ENCODE results near the gene WWOX.

WWOX gene

GRCh38 chr16:78987666-78988065, 888.2 kb downstream of the WWOX start:
- no peak for FAIRE-seq

- no peak for FAIRE-seq
These were observed 889.0 kb downstream of the WWOX start for GRCh38 chr16:78988361-78988969.

GRCh38 chr16:78990309-78990701, 890.9 kb downstream of the WWOX start:
- FAIRE-seq, result no peak

- FAIRE-seq, result no peak
These were observed 892.5 kb downstream of the WWOX start for GRCh38 chr16:78992001-78992400.

- no peak for FAIRE-seq
These were observed 893.9 kb downstream of the WWOX start for GRCh38 chr16:78993346-78993745.

GRCh38 chr16:78994135-78994745, 894.8 kb downstream of the WWOX start:
- FAIRE-seq, result no peak

- no peak for FAIRE-seq
These were observed 896.0 kb downstream of the WWOX start for GRCh38 chr16:78995441-78995840.

GRCh38 chr16:78996790-78997189, 897.3 kb downstream of the WWOX start:
- FAIRE-seq, result no peak

- no peak for FAIRE-seq
These were observed 899.4 kb downstream of the WWOX start for GRCh38 chr16:78998879-78999278.

- FAIRE-seq, result no peak
These were observed 901.9 kb downstream of the WWOX start for GRCh38 chr16:79001156-79001967.

- no peak for FAIRE-seq
These were observed 903.7 kb downstream of the WWOX start for GRCh38 chr16:79003026-79003609.

- FAIRE-seq, result no peak
These were observed 904.9 kb downstream of the WWOX start for GRCh38 chr16:79004309-79004708.

GRCh38 chr16:79005096-79005495, 905.6 kb downstream of the WWOX start:
- FAIRE-seq, result no peak

- FAIRE-seq, result no peak
These were observed 906.8 kb downstream of the WWOX start for GRCh38 chr16:79006206-79006605.

GRCh38 chr16:79006765-79007164, 907.3 kb downstream of the WWOX start:
- FAIRE-seq, result no peak

GRCh38 chr16:79007614-79008013, 908.2 kb downstream of the WWOX start:
- no peak for FAIRE-seq

- no peak for FAIRE-seq
These were observed 908.8 kb downstream of the WWOX start for GRCh38 chr16:79008036-79008868.

- no peak for FAIRE-seq
These were observed 909.4 kb downstream of the WWOX start for GRCh38 chr16:79008869-79009179.

GRCh38 chr16:79009896-79010295, 910.4 kb downstream of the WWOX start:
- no peak for FAIRE-seq

- FAIRE-seq, result no peak
These were observed 911.8 kb downstream of the WWOX start for GRCh38 chr16:79011282-79011681.

GRCh38 chr16:79012671-79013434, 913.4 kb downstream of the WWOX start:
- no peak for FAIRE-seq

Measured in TTC549 (cell line).